Urinary bladder (tissue), 4 donors: ENCODE measurements around the gene SERPINI1. TPM values are rescaled to one million over a fixed set of nuclear protein-coding genes. Genes with fewer than 3 reads are reported as not detected.
"Not testable (repeated sequence)": the region's sequence is repeated elsewhere in the genome, so short reads cannot be mapped to it uniquely, and the experiment has no call there.

Experiments
- DNase-seq: peaks from one replicate; pipeline ENCODE4 v3.0.0-alpha.2; 2015; ENCODE audit errors: extremely low spot score
- H3K27ac ChIP-seq: one replicate; pipeline ENCODE4 v1.5.1; 2013; ENCODE audit warnings: low read depth, mild to moderate bottlenecking, moderate library complexity
- H3K36me3 ChIP-seq: one replicate; pipeline ENCODE4 v1.6.1; 2013; ENCODE audit warnings: mild to moderate bottlenecking, moderate library complexity; ENCODE audit not compliant: insufficient read depth
- H3K4me1 ChIP-seq: one replicate; pipeline ENCODE4 v1.6.1; 2013; ENCODE audit warnings: mild to moderate bottlenecking, moderate library complexity; ENCODE audit not compliant: insufficient read depth
- H3K4me3 ChIP-seq: one replicate; pipeline ENCODE4 v1.5.1; 2013; ENCODE audit warnings: low read depth, low read length
- WGBS: extraction: QIAGEN DNeasy Blood & Tissue Kit; methylation state at CpG from one replicate; pipeline ENCODE4 v1.1.7; 2013; 5-methylcytosine and 5-hydroxymethylcytosine counted together
- polyA plus RNA-seq: library from polyadenylated mRNA; stranded (reverse); fragments of 200-250 nt; gene quantifications from one replicate; pipeline ENCODE4 v1.2.3, GENCODE V29; 2013
- total RNA-seq: library from RNA; depleted of rRNA; stranded (reverse); fragments of >200 nt; gene quantifications from one replicate; pipeline ENCODE4 v1.2.3, GENCODE V29; 2014
- donor health status: healthy with polysubstance abuse.
- donor health status: healthy.

SERPINI1 gene
- total and polyA plus RNA-seq, 2 donors, result 8.9 to 10.0 TPM

DNA sequence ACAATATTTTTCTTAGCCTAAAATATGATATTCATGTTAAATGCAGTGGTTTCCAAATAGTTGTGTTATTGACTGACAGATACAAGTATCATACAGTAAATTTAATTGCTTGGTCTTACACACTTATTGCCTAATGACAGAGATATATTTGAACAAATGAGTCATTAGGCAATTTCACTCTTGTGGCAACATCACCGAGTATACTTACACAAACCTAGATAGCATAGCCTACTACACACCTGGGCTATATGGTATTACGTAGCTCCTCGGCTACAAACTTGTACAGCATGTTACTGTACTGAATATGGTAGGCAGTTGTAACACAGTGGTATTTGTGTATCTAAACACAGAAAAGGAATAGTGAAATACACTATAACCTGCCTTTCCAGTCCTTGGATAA, 50.3 kb downstream of the SERPINI1 start:
- Histone ChIP-seq H3K36me3 (no peaks in the 10 kb centered on the region), H3K4me3 (no peak overlapping the region), H3K27ac (no peak overlapping the region), H3K4me1 (no peaks in the 10 kb centered on the region)
- DNase-seq, result no peak
- WGBS, result 97% methylated on average over 3 of the region's 3 CpGs

- no peak for DNase-seq
- Histone ChIP-seq H3K4me1 (no peaks in the 10 kb centered on the region), H3K36me3 (no peaks in the 10 kb centered on the region), H3K4me3 (no peak overlapping the region), H3K27ac (no peak overlapping the region)
- 45% methylated on average over 4 of the region's 4 CpGs for WGBS
Measured at GRCh38 chr3:167787440-167787839, 51.9 kb downstream of the SERPINI1 start.

- no peak for DNase-seq
- Histone ChIP-seq H3K4me1 (no peaks in the 10 kb centered on the region), H3K36me3 (no peaks in the 10 kb centered on the region), H3K27ac (no peak overlapping the region), H3K4me3 (no peak overlapping the region)
Measured at GRCh38 chr3:167798443-167798842, 62.9 kb downstream of the SERPINI1 start.

- Histone ChIP-seq H3K36me3 (no peaks in the 10 kb centered on the region), H3K27ac (no peak overlapping the region)
- WGBS, result 63% methylated on average over 2 of the region's 2 CpGs
Measured at GRCh38 chr3:167808910-167809309, 73.4 kb downstream of the SERPINI1 start.

GRCh38 chr3:167810236-167810635, 74.7 kb downstream of the SERPINI1 start:
- Histone ChIP-seq H3K4me3 (no peak overlapping the region), H3K27ac (no peak overlapping the region)
- no peak for DNase-seq

More at GRCh38 chr3:167808910-167809309, 73.4 kb downstream of the SERPINI1 start:
- no peak for DNase-seq
- Histone ChIP-seq H3K4me1 (peaks cover 4% of the 10 kb centered on the region), H3K4me3 (no peak overlapping the region)

GRCh38 chr3:167811031-167811430, 75.5 kb downstream of the SERPINI1 start:
- DNase-seq, result no peak
- no peak overlapping the region for H3K27ac ChIP-seq
- H3K4me1 ChIP-seq, result peaks cover 4% of the 10 kb centered on the region
- no peaks in the 10 kb centered on the region for H3K36me3 ChIP-seq
- H3K4me3 ChIP-seq, result no peak overlapping the region

More at GRCh38 chr3:167810236-167810635, 74.7 kb downstream of the SERPINI1 start:
- H3K36me3 ChIP-seq, result no peaks in the 10 kb centered on the region
- peaks cover 4% of the 10 kb centered on the region for H3K4me1 ChIP-seq

GRCh38 chr3:167813169-167814123, 77.9 kb downstream of the SERPINI1 start:
- Histone ChIP-seq H3K27ac (no peak overlapping the region), H3K4me1 (peaks cover 4% of the 10 kb centered on the region), H3K36me3 (no peaks in the 10 kb centered on the region), H3K4me3 (no peak overlapping the region)
- DNase-seq, result no peak
- WGBS, result 47% methylated on average over 6 of the region's 6 CpGs

- H3K4me3 ChIP-seq, result no peak overlapping the region
- no peak overlapping the region for H3K27ac ChIP-seq
- DNase-seq, result peak; percentile 17
- H3K4me1 ChIP-seq, result peaks cover 4% of the 10 kb centered on the region
- WGBS, result 12% methylated on average over 4 of the region's 4 CpGs
- H3K36me3 ChIP-seq, result no peaks in the 10 kb centered on the region
Measured at GRCh38 chr3:167814441-167814951, 79.0 kb downstream of the SERPINI1 start.

GRCh38 chr3:167816953-167817352, 81.4 kb downstream of the SERPINI1 start:
- WGBS, result 70% methylated on average over 2 of the region's 2 CpGs
- peaks cover 4% of the 10 kb centered on the region for H3K4me1 ChIP-seq
- H3K36me3 ChIP-seq, result no peaks in the 10 kb centered on the region
- no peak overlapping the region for H3K27ac ChIP-seq
- no peak for DNase-seq
- no peak overlapping the region for H3K4me3 ChIP-seq

DNA sequence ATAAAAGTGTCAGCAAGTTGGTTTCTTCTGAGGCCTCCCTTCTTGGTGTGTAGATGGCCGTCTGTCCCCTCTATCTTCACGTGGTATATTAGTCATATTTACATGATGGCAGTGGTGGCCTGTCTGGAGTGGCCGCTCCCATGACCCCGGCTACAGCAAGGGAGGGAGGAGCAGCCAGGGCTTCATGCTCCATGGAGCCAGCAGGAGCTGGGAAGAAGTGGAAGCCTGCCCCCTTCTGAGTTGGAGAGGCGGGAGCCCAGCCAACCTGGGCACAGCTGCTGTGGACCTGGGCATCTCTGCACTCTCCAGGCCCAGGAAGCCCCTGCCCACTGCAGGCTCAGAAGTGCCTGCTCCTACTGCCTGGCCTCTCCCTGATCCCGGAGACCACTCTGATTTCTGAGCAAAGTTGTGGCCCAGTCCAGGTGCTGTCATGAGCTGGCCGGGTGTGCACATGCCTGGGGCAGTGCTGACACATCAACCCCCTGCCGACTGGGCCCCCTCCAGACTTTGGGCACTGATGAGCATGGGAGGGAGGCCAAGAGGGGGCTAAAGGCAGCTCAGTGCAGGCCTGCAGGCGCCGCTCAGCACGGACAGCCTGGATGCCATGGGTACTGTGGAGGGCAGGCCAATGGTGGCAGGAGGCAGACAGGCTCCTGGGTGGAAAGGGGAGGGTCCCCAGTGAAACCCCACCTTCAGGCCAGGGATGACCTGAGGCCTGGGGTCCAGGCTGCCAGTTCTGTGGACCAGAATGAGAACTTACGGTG, 84.8 kb downstream of the SERPINI1 start:
- Histone ChIP-seq H3K36me3 (no peaks in the 10 kb centered on the region), H3K4me3 (no peak overlapping the region), H3K27ac (no peak overlapping the region), H3K4me1 (no peaks in the 10 kb centered on the region)
- WGBS, result 89% methylated on average over 12 of the region's 12 CpGs
- no peak for DNase-seq

GRCh38 chr3:167821248-167821805, 85.8 kb downstream of the SERPINI1 start:
- Histone ChIP-seq H3K4me3 (no peak overlapping the region), H3K4me1 (no peaks in the 10 kb centered on the region), H3K36me3 (no peaks in the 10 kb centered on the region), H3K27ac (no peak overlapping the region)
- DNase-seq, result no peak
- WGBS, result 97% methylated on average over 12 of the region's 12 CpGs

DNA sequence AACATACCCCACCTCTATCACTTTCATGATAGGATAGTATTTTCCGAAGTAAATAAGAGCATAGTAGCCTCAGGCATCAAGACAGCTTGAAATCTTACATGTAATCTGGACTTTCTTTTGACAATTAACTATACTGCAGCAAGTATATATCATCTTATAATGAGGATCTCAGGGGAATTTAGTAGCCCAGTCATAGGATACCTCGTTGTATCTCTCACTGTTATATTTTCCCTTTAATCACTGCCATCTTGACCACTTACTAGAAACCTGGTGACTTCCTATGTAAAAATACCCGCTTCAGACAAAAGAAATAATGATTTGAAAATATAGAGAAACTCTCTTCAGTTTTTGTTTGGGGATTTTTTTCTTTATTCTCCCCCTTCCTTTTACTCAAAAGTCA, 88.2 kb downstream of the SERPINI1 start:
- WGBS, result 88% methylated on average over 3 of the region's 3 CpGs
- no peak overlapping the region for H3K27ac ChIP-seq
- no peak for DNase-seq

GRCh38 chr3:167827588-167827987, 92.1 kb downstream of the SERPINI1 start:
- H3K36me3 ChIP-seq, DNase-seq, H3K4me3 ChIP-seq, H3K4me1 ChIP-seq, H3K27ac ChIP-seq: not testable (repeated sequence)
- WGBS, result 99% methylated on average over 11 of the region's 11 CpGs

More for the DNA sequence above, 88.2 kb downstream of the SERPINI1 start:
- H3K4me1 ChIP-seq, result no peaks in the 10 kb centered on the region
- no peaks in the 10 kb centered on the region for H3K36me3 ChIP-seq
- no peak overlapping the region for H3K4me3 ChIP-seq
